ENCODE results near the gene XDH. TPM values are rescaled to one million over a fixed set of nuclear protein-coding genes. Genes with fewer than 3 reads are reported as not detected.

Gene XDH
- total and polyA plus RNA-seq, 2 donors (not counting 1 experiment from before 2014, with no cell fraction given) = 0.50 to 0.59 TPM

- Histone ChIP-seq H3K4me1 (ENCODE audit: control insufficient read depth, extremely low read depth, insufficient read depth, low read length) (no peaks in the 10 kb centered on the region), H3K9ac (ENCODE audit: insufficient read depth, low read length) (no peak overlapping the region), H3K27ac (ENCODE audit: insufficient read depth, low read length) (no peak overlapping the region), H3K79me2 (ENCODE audit: control insufficient read depth, insufficient read depth, low read length) (no peaks in the 10 kb centered on the region), H3K4me2 (ENCODE audit: extremely low read depth, insufficient read depth, low read length) (no peak overlapping the region), H4K20me1 (ENCODE audit: control insufficient read depth, extremely low read depth, insufficient read depth, low read length) (no peaks in the 10 kb centered on the region), H3K27me3 (ENCODE audit: control insufficient read depth, insufficient read depth, low read length) (no peaks in the 10 kb centered on the region), H2AFZ (ENCODE audit: low read length) (no peak overlapping the region), H3K4me3 (replicated peaks in 1 of 4; ENCODE audit: control extremely low read depth in 1 of 4, insufficient read depth in 1 of 4, low read depth in 3 of 4, low read length in 4 of 4) (no peak overlapping the region), H3K9me3 (ENCODE audit: control insufficient read depth, insufficient read depth, low read depth, low read length) (no peaks in the 10 kb centered on the region), H3K36me3 (ENCODE audit: control insufficient read depth, insufficient read depth, low read length) (no peaks in the 10 kb centered on the region)
- DNase-seq (ENCODE audit: low read depth in 2 of 2) = no peak
- TF ChIP-seq CTCF (conservative IDR thresholded peaks at IDR 0.05 in 1 of 2, IDR thresholded peaks at IDR 0.05 in 1 of 2; ENCODE audit: low read depth in 1 of 2, low read length in 2 of 2) (no peak), EZH2 (IDR thresholded peaks at IDR 0.05; ENCODE audit: low read length, missing control alignments) (no peak)
Measured at GRCh38 chr2:31371691-31372090, 42.9 kb downstream of the XDH start.

GRCh38 chr2:31366733-31367132, 47.8 kb downstream of the XDH start:
- Histone ChIP-seq H3K36me3 (ENCODE audit: control insufficient read depth, insufficient read depth, low read length) (no peaks in the 10 kb centered on the region), H3K4me1 (ENCODE audit: control insufficient read depth, extremely low read depth, insufficient read depth, low read length) (no peaks in the 10 kb centered on the region), H3K4me2 (ENCODE audit: extremely low read depth, insufficient read depth, low read length) (no peak overlapping the region), H3K9me3 (ENCODE audit: control insufficient read depth, insufficient read depth, low read depth, low read length) (no peaks in the 10 kb centered on the region), H2AFZ (ENCODE audit: low read length) (no peak overlapping the region), H3K4me3 (replicated peaks in 1 of 4; ENCODE audit: control extremely low read depth in 1 of 4, insufficient read depth in 1 of 4, low read depth in 3 of 4, low read length in 4 of 4) (no peak overlapping the region), H4K20me1 (ENCODE audit: control insufficient read depth, extremely low read depth, insufficient read depth, low read length) (no peaks in the 10 kb centered on the region), H3K9ac (ENCODE audit: insufficient read depth, low read length) (no peak overlapping the region), H3K27me3 (ENCODE audit: control insufficient read depth, insufficient read depth, low read length) (no peaks in the 10 kb centered on the region), H3K27ac (ENCODE audit: insufficient read depth, low read length) (no peak overlapping the region), H3K79me2 (ENCODE audit: control insufficient read depth, insufficient read depth, low read length) (no peaks in the 10 kb centered on the region)
- no peak for TF ChIP-seq CTCF (conservative IDR thresholded peaks at IDR 0.05 in 1 of 2, IDR thresholded peaks at IDR 0.05 in 1 of 2; ENCODE audit: low read depth in 1 of 2, low read length in 2 of 2)
- no peak for DNase-seq (ENCODE audit: low read depth in 2 of 2)

GRCh38 chr2:31365834-31366505, 48.6 kb downstream of the XDH start:
- H3K9me3 ChIP-seq (ENCODE audit: control insufficient read depth, insufficient read depth, low read depth, low read length) = no peaks in the 10 kb centered on the region
- no peak overlapping the region for H2AFZ ChIP-seq (ENCODE audit: low read length)
- no peaks in the 10 kb centered on the region for H3K4me1 ChIP-seq (ENCODE audit: control insufficient read depth, extremely low read depth, insufficient read depth, low read length)
- no peak overlapping the region for H3K9ac ChIP-seq (ENCODE audit: insufficient read depth, low read length)
- TF ChIP-seq CTCF (conservative IDR thresholded peaks at IDR 0.05 in 1 of 2, IDR thresholded peaks at IDR 0.05 in 1 of 2; ENCODE audit: low read depth in 1 of 2, low read length in 2 of 2) (no peak), EZH2 (IDR thresholded peaks at IDR 0.05; ENCODE audit: low read length, missing control alignments) (no peak)
- DNase-seq (ENCODE audit: low read depth in 2 of 2) = no peak
- H3K27me3 ChIP-seq (ENCODE audit: control insufficient read depth, insufficient read depth, low read length) = no peaks in the 10 kb centered on the region
- no peak overlapping the region for H3K4me3 ChIP-seq (replicated peaks in 1 of 4; ENCODE audit: control extremely low read depth in 1 of 4, insufficient read depth in 1 of 4, low read depth in 3 of 4, low read length in 4 of 4)
- H3K27ac ChIP-seq (ENCODE audit: insufficient read depth, low read length) = no peak overlapping the region
- no peaks in the 10 kb centered on the region for H3K36me3 ChIP-seq (ENCODE audit: control insufficient read depth, insufficient read depth, low read length)
- no peaks in the 10 kb centered on the region for H3K79me2 ChIP-seq (ENCODE audit: control insufficient read depth, insufficient read depth, low read length)
- no peak overlapping the region for H3K4me2 ChIP-seq (ENCODE audit: extremely low read depth, insufficient read depth, low read length)
- H4K20me1 ChIP-seq (ENCODE audit: control insufficient read depth, extremely low read depth, insufficient read depth, low read length) = no peaks in the 10 kb centered on the region
